Adrenal gland (tissue), 12 donors: Measurements from ENCODE around the gene SPPL3. TPM values are rescaled to one million over a fixed set of nuclear protein-coding genes. Genes with fewer than 3 reads are reported as not detected.
A peak's percentile ranks its signal among the peaks of the same experiment; 100 is the strongest.

Source experiments
- DNase-seq, 7 donors: peaks; one replicate each; pipeline ENCODE4 v3.0.0-alpha.2; 2019 to 2020
- H3K27ac ChIP-seq, 5 donors: fragments of 200-600 bp; sonication (generic) in 4 of 5; 1 replicate in 3 of 5; 2 replicates in 2 of 5; pipeline versions ENCODE4 v1.5.1 to v1.8.0; 2016 to 2020; ENCODE audit warnings: mild to moderate bottlenecking in 1 of 5
- H3K27me3 ChIP-seq: fragments of 200-600 bp; 2 replicates; pipeline ENCODE4 v1.8.0; 2021
- H3K36me3 ChIP-seq, 2 donors: fragments of 200-600 bp; replicated peaks in 1 of 2; 1 replicate in 1 of 2; 2 replicates in 1 of 2; pipeline versions ENCODE4 v1.5.1 to v1.8.0; 2018 to 2022
- H3K4me1 ChIP-seq, 2 donors: fragments of 200-600 bp; replicated peaks in 1 of 2; 1 replicate in 1 of 2; 2 replicates in 1 of 2; pipeline versions ENCODE4 v1.5.1 to v1.8.0; 2018 to 2021
- H3K4me3 ChIP-seq, 4 donors: fragments of 200-600 bp; sonication (generic) in 3 of 4; one replicate each; pipeline ENCODE4 v1.5.1; 2016 to 2018
- H3K9me3 ChIP-seq, 3 donors: fragments of 200-600 bp; sonication (generic) in 1 of 3; replicated peaks in 1 of 3; 1 replicate in 2 of 3; 2 replicates in 1 of 3; pipeline versions ENCODE4 v1.5.1 to v1.8.0; 2016 to 2021
- CTCF ChIP-seq, 6 experiments: fragments of 450-650 bp in 4 of 6; fragments of 200-600 bp in 2 of 6; sonication (generic) in 1 of 6; IDR thresholded peaks; 1 replicate in 5 of 6; 2 replicates in 1 of 6; pipeline versions ENCODE4 v1.5.1 to v1.8.0; 2016 to 2021; ENCODE audit warnings: antibody characterized with exemption in 6 of 6, mild to moderate bottlenecking in 2 of 6, moderate library complexity in 1 of 6
- POLR2A ChIP-seq, 2 donors: fragments of 450-650 bp; IDR thresholded peaks; one replicate each; pipeline ENCODE4 v1.6.1; 2017; ENCODE audit warnings: antibody characterized with exemption in 2 of 2, mild to moderate bottlenecking in 2 of 2, moderate library complexity in 1 of 2
- WGBS, 4 donors: extraction: QIAGEN DNeasy Blood & Tissue Kit in 2 of 4; methylation state at CpG; one replicate each; pipeline versions ENCODE4 v1.1.5 to v1.1.7; 2013 to 2017; 5-methylcytosine and 5-hydroxymethylcytosine counted together
- intact Hi-C, 2 donors: fragments of 100-400 bp; cut with DNase I; formaldehyde crosslinking; loops; one replicate each; pipeline versions ENCODE4 v1.14.1 to v1.15.0; 2022 to 2023
- polyA plus RNA-seq, 3 donors: library from polyadenylated mRNA; stranded (reverse); fragments of 200-250 nt in 2 of 3; fragments of 350-450 nt in 1 of 3; fragmentation: Illumina TruSeq in 1 of 3; extraction: RNeasy Lipid Tissue Mini Kit (QIAGEN cat#74804) in 1 of 3; gene quantifications; one replicate each; pipeline ENCODE4 v1.2.3, GENCODE V29; 2013 to 2014
- total RNA-seq, 9 donors: library from RNA; depleted of rRNA in 4 of 9; stranded (reverse); fragments of >200 nt in 4 of 9; fragments of 120-200 nt in 1 of 9; fragmentation: NEBNext Ultra II Directional in 1 of 9; extraction: Animal tissue kit (Norgen Biotek cat#: 25700) in 1 of 9; gene quantifications; one replicate each; pipeline versions ENCODE4 v1.1.0 to v1.2.4, GENCODE V29; 2013 to 2023
- donor health status: healthy with polysubstance abuse.
- donor health status: Bipolar disorder and iron deficiency.
- donor health status: DM: yes; HTN: yes; CAD: no.
- donor health status: DM: no; HTN: no; CAD: no.
- donor health status: DM: no; HTN: no; CAD: no.
- donor health status: DM: yes; HTN: yes; CAD: no.

The SPPL3 gene
- total and polyA plus RNA-seq, 12 donors, result 10.5 to 50.6 (median 21.3) TPM

- no peak for DNase-seq
- Histone ChIP-seq H3K4me1 (no peaks in the 10 kb centered on the region), H3K36me3 (no peaks in the 10 kb centered on the region), H3K27me3 (no peaks in the 10 kb centered on the region), H3K27ac (no peak overlapping the region), H3K4me3 (no peak overlapping the region), H3K9me3 (peaks cover 0 to 6% (median 0%) of the 10 kb centered on the region in 3 donors)
- intact Hi-C loops, result no loop called here
- no peak for TF ChIP-seq CTCF (IDR thresholded peaks at IDR 0.05)
- no peak for TF ChIP-seq POLR2A (IDR thresholded peaks at IDR 0.05)
Measured at GRCh38 chr12:120921637-120922036, 17.5 kb upstream of the SPPL3 start.

- 83 to 94% (median 91%) methylated on average over 3 of the region's 3 CpGs for WGBS, 4 donors
- H3K4me1 ChIP-seq, result no peaks in the 10 kb centered on the region
- no peak overlapping the region for H3K27ac ChIP-seq
- no peak overlapping the region for H3K4me3 ChIP-seq
- intact Hi-C loops, result no loop called here
- TF ChIP-seq POLR2A (IDR thresholded peaks at IDR 0.05), result no peak
- no peak for TF ChIP-seq CTCF (IDR thresholded peaks at IDR 0.05)
- H3K9me3 ChIP-seq, result peaks cover 0 to 6% (median 0%) of the 10 kb centered on the region in 3 donors
- H3K36me3 ChIP-seq, result no peaks in the 10 kb centered on the region
- no peaks in the 10 kb centered on the region for H3K27me3 ChIP-seq
- DNase-seq, result no peak
Measured at GRCh38 chr12:120920178-120920577, 16.0 kb upstream of the SPPL3 start.

GRCh38 chr12:120917748-120918147, 13.6 kb upstream of the SPPL3 start:
- Histone ChIP-seq H3K4me1 (no peaks in the 10 kb centered on the region), H3K4me3 (no peak overlapping the region), H3K27ac (no peak overlapping the region), H3K36me3 (no peaks in the 10 kb centered on the region), H3K27me3 (no peaks in the 10 kb centered on the region), H3K9me3 (peaks cover 0 to 6% (median 0%) of the 10 kb centered on the region in 3 donors)
- WGBS, 4 donors, result 80 to 88% (median 86%) methylated on average over 2 of the region's 2 CpGs
- TF ChIP-seq POLR2A (IDR thresholded peaks at IDR 0.05) (no peak), CTCF (IDR thresholded peaks at IDR 0.05) (no peak)
- DNase-seq, result no peak
- intact Hi-C loops, result no loop called here

- H3K27ac ChIP-seq, result no peak overlapping the region
- intact Hi-C loops, result no loop called here
- peaks cover 0 to 6% (median 0%) of the 10 kb centered on the region in 3 donors for H3K9me3 ChIP-seq
- TF ChIP-seq POLR2A (IDR thresholded peaks at IDR 0.05) (no peak), CTCF (IDR thresholded peaks at IDR 0.05) (no peak)
- no peak overlapping the region for H3K4me3 ChIP-seq
- no peaks in the 10 kb centered on the region for H3K36me3 ChIP-seq
- H3K27me3 ChIP-seq, result no peaks in the 10 kb centered on the region
- H3K4me1 ChIP-seq, result no peaks in the 10 kb centered on the region
- WGBS, 4 donors, result 91 to 96% (median 94%) methylated on average over 14 of the region's 14 CpGs
- peak in 1 of 7 donors; percentile 42 for DNase-seq
Measured at GRCh38 chr12:120916561-120916960, 12.4 kb upstream of the SPPL3 start.
